ENCODE data around the gene ID3.

GRCh38 chr1:23575226-23575810, 16.0 kb upstream of the ID3 start:
- TF ChIP-seq POLR2A (IDR thresholded peaks at IDR 0.05) = no peak
- TF ChIP-seq CTCF (IDR thresholded peaks at IDR 0.05) = no peak

All from Peyer's patch (tissue), 4 donors.